ENCODE data around the gene THSD4. TPM values are rescaled to one million over a fixed set of nuclear protein-coding genes. Genes with fewer than 3 reads are reported as not detected.

THSD4 gene
- total RNA-seq, 2 experiments from 2014 or later = not detected

- ATAC-seq (ENCODE audit: poor library complexity) = no peak
- Histone ChIP-seq H3K4me3 (ENCODE audit: low read length) (no peak overlapping the region), H3K27ac (ENCODE audit: low read depth in 1 of 2, low read length in 2 of 2) (no peak overlapping the region), H3K36me3 (ENCODE audit: insufficient read depth, low read length) (no peaks in the 10 kb centered on the region), H3K9me3 (ENCODE audit: control insufficient read depth in 1 of 2, insufficient read depth in 1 of 2, low read length in 2 of 2) (no peaks in the 10 kb centered on the region), H3K4me1 (ENCODE audit: insufficient read depth, low read length) (no peaks in the 10 kb centered on the region), H3K27me3 (ENCODE audit: control insufficient read depth in 1 of 2, insufficient read depth in 2 of 2, low read length in 2 of 2) (no peaks in the 10 kb centered on the region)
- no peak overlapping the region for H3K4me3 Mint-ChIP-seq
- no peak for TF ChIP-seq CTCF (IDR thresholded peaks at IDR 0.05)
- no peaks in the 10 kb centered on the region for H3K36me3 Mint-ChIP-seq (ENCODE audit: low read depth)
- DNase-seq = no peak
- peaks cover 5% of the 10 kb centered on the region for H3K9me3 Mint-ChIP-seq
- H3K4me1 Mint-ChIP-seq (ENCODE audit: low read depth) = no peaks in the 10 kb centered on the region
- intact Hi-C loops (cut with DNase I, micrococcal nuclease) = no loop called here
- no peak overlapping the region for H3K27ac Mint-ChIP-seq
- ChIA-PET CTCF (no interaction called here), POLR2A (no interaction called here)
- peaks cover 11% of the 10 kb centered on the region for H3K27me3 Mint-ChIP-seq
Observed at GRCh38 chr15:71273731-71274447, 158.6 kb downstream of the THSD4 start.

DNA sequence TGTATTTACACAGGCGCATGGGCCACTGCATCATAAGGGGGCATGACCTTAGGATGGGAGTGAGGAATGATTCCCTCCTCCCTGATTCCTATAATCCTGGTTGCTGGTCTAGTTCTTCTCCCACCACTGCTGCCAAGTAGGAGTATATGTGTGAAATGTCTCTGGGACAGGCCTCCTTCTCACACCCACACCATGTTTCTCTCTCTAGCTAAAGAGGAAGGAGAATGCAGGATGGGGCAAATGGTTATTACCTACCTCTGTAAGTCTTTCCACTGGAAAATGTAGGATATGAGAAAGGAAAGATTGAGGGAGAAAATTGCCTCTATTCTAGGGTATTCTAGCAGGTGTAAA lies 159.2 kb downstream of the THSD4 start:
- Histone ChIP-seq H3K9me3 (ENCODE audit: control insufficient read depth in 1 of 2, insufficient read depth in 1 of 2, low read length in 2 of 2) (no peaks in the 10 kb centered on the region), H3K4me1 (ENCODE audit: insufficient read depth, low read length) (no peaks in the 10 kb centered on the region), H3K27ac (ENCODE audit: low read depth in 1 of 2, low read length in 2 of 2) (no peak overlapping the region), H3K36me3 (ENCODE audit: insufficient read depth, low read length) (no peaks in the 10 kb centered on the region), H3K27me3 (ENCODE audit: control insufficient read depth in 1 of 2, insufficient read depth in 2 of 2, low read length in 2 of 2) (no peaks in the 10 kb centered on the region), H3K4me3 (ENCODE audit: low read length) (no peak overlapping the region)
- DNase-seq = no peak
- Mint-ChIP-seq H3K27me3 (peaks cover 11% of the 10 kb centered on the region), H3K36me3 (ENCODE audit: low read depth) (no peaks in the 10 kb centered on the region), H3K4me1 (ENCODE audit: low read depth) (no peaks in the 10 kb centered on the region), H3K4me3 (no peak overlapping the region), H3K27ac (no peak overlapping the region), H3K9me3 (peaks cover 5% of the 10 kb centered on the region)
- ATAC-seq (ENCODE audit: poor library complexity) = no peak
- ChIA-PET POLR2A (no interaction called here), CTCF (no interaction called here)
- intact Hi-C loops (cut with DNase I, micrococcal nuclease) = no loop called here
- no peak for TF ChIP-seq CTCF (IDR thresholded peaks at IDR 0.05)

GRCh38 chr15:71275098-71275497 lies 159.8 kb downstream of the THSD4 start:
- no peaks in the 10 kb centered on the region for H3K36me3 ChIP-seq (ENCODE audit: insufficient read depth, low read length)
- no peaks in the 10 kb centered on the region for H3K4me1 ChIP-seq (ENCODE audit: insufficient read depth, low read length)
- ChIA-PET POLR2A (no interaction called here), CTCF (no interaction called here)
- intact Hi-C loops (cut with DNase I, micrococcal nuclease) = no loop called here
- H3K27me3 ChIP-seq (ENCODE audit: control insufficient read depth in 1 of 2, insufficient read depth in 2 of 2, low read length in 2 of 2) = no peaks in the 10 kb centered on the region
- H3K27ac ChIP-seq (ENCODE audit: low read depth in 1 of 2, low read length in 2 of 2) = no peak overlapping the region
- Mint-ChIP-seq H3K9me3 (no peaks in the 10 kb centered on the region), H3K27ac (no peak overlapping the region), H3K4me3 (no peak overlapping the region), H3K4me1 (ENCODE audit: low read depth) (no peaks in the 10 kb centered on the region), H3K27me3 (peaks cover 8% of the 10 kb centered on the region), H3K36me3 (ENCODE audit: low read depth) (no peaks in the 10 kb centered on the region)
- H3K4me3 ChIP-seq (ENCODE audit: low read length) = no peak overlapping the region
- H3K9me3 ChIP-seq (ENCODE audit: control insufficient read depth in 1 of 2, insufficient read depth in 1 of 2, low read length in 2 of 2) = no peaks in the 10 kb centered on the region
- no peak for ATAC-seq (ENCODE audit: poor library complexity)
- no peak for TF ChIP-seq CTCF (IDR thresholded peaks at IDR 0.05)
- no peak for DNase-seq

Data from CD4-positive, alpha-beta T cell (primary cell).